Heart right ventricle (tissue), 16 donors: ENCODE data around the gene SNRPE. TPM values are rescaled to one million over a fixed set of nuclear protein-coding genes. Genes with fewer than 3 reads are reported as not detected.
A peak's percentile ranks its signal among the peaks of the same experiment; 100 is the strongest.

Source experiments
- ATAC-seq, 8 donors: fragments of 200-7000 bp; cut with Tn5 transposase; one replicate each; pipeline ENCODE4 v1.9.1; 2020; ENCODE audit warnings: mild to moderate bottlenecking in 8 of 8, moderate library complexity in 8 of 8, moderate number of reproducible peaks in 1 of 8
- DNase-seq, 2 donors: peaks; one replicate each; pipeline ENCODE4 v3.0.0-alpha.2; 2020
- H3K27ac ChIP-seq, 10 donors: fragments of 200-600 bp; sonication (generic) in 2 of 10; one replicate each; pipeline versions ENCODE4 v1.5.0 to v1.8.0; 2020 to 2022; ENCODE audit warnings: mild to moderate bottlenecking in 3 of 10
- H3K27me3 ChIP-seq, 7 donors: fragments of 200-600 bp; one replicate each; pipeline ENCODE4 v1.8.0; 2021 to 2022; ENCODE audit warnings: mild to moderate bottlenecking in 2 of 7
- H3K36me3 ChIP-seq, 9 donors: fragments of 200-600 bp; sonication (generic) in 1 of 9; one replicate each; pipeline versions ENCODE4 v1.5.0 to v1.8.0; 2020 to 2022; ENCODE audit warnings: mild to moderate bottlenecking in 2 of 9
- H3K4me1 ChIP-seq, 9 donors: fragments of 200-600 bp; sonication (generic) in 1 of 9; one replicate each; pipeline versions ENCODE4 v1.5.0 to v1.8.0; 2020 to 2022; ENCODE audit warnings: mild to moderate bottlenecking in 4 of 9
- H3K4me3 ChIP-seq, 10 donors: fragments of 200-600 bp; sonication (generic) in 2 of 10; one replicate each; pipeline versions ENCODE4 v1.5.0 to v1.8.0; 2020 to 2022; ENCODE audit warnings: mild to moderate bottlenecking in 7 of 10, moderate library complexity in 2 of 10
- H3K9me3 ChIP-seq, 11 donors: fragments of 200-600 bp in 10 of 11; sonication (generic) in 2 of 11; one replicate each; pipeline versions ENCODE4 v1.5.0 to v1.8.0; 2013 to 2022; ENCODE audit warnings: mild to moderate bottlenecking in 2 of 11, control low read depth in 1 of 11, moderate library complexity in 1 of 11
- WGBS, 2 donors: extraction: QIAGEN DNeasy Blood & Tissue Kit; methylation state at CpG; one replicate each; pipeline ENCODE4 v1.1.7; 2013; ENCODE audit warnings: inconsistent platforms in 1 of 2; 5-methylcytosine and 5-hydroxymethylcytosine counted together
- intact Hi-C, 10 donors: fragments of 100-400 bp; cut with DNase I; formaldehyde crosslinking; loops; one replicate each; pipeline versions ENCODE4 v1.11.1 to v1.14.2; 2022
- long read RNA-seq, 3 donors: library from polyadenylated mRNA; unstranded; transcript quantifications; one replicate each; pipeline ENCODE4 v2.0.0, GENCODE V29; 2020 to 2021
- polyA plus RNA-seq, 2 donors: library from polyadenylated mRNA; stranded (reverse); fragments of 200-250 nt; gene quantifications; one replicate each; pipeline ENCODE4 v1.2.3, GENCODE V29; 2013
- total RNA-seq, 10 donors: library from RNA; stranded (reverse); fragmentation: NEBNext Ultra II Directional in 3 of 10; extraction: Animal tissue kit (Norgen Biotek cat#: 25700) in 3 of 10; gene quantifications; one replicate each; pipeline versions ENCODE4 v1.2.1 to v1.2.4, GENCODE V29; 2021 to 2023
- TF ChIP-seq, protein P1 (sequence below), 9 donors: fragments of 200-600 bp; sonication (generic) in 2 of 9; IDR thresholded peaks; one replicate each; pipeline versions ENCODE4 v1.5.0 to v1.8.0; 2021 to 2022; ENCODE audit warnings: antibody characterized with exemption in 9 of 9, mild to moderate bottlenecking in 5 of 9, moderate library complexity in 1 of 9
- donor health status: Arrhythmogenic right ventricular cardiomyopathy.
- donor health status: ischemic (EF 13 %, LVEDD 7.1; RV severe dilation, severe dysfunction).
- donor health status: healthy with polysubstance abuse.
- donor health status: DM: no; HTN: yes; CAD: no.
- donor health status: DM: no; HTN: no; CAD: no.
- donor health status: ischemic (EF 25% LVEDD 6.9; RV normal size, moderate dysfunction).
- donor health status: ischemic (EF 25% LVEDD 5.7; RV mildly dilated, moderate dysfunction).
- donor health status: healthy.
- donor health status: DM: yes; HTN: yes; CAD: no.
- donor health status: Ischemic cardiomyopathy.
- donor health status: ischemic (EF 35%, LVEDD 5.7; RV mildly dilated, moderate dysfunction).
- donor health status: nonischemic (EF 11% LVEDD 7.7; RV severe dilation, severe dysfunction).
- donor health status: DM: yes; HTN: yes; CAD: no.
- donor health status: PGD.
- donor health status: ischemic (EF 29% LVEDD 5.4; RV normal size, mild dysfunction).
- donor health status: nonischemic (EF 23%, LVEDD 6.1; RV moderate dilation, normal function).

SNRPE gene
- 10 to 100 TPM; 41.6 to 70.6 (median 50.4) TPM for total RNA-seq
- 100 to 1,000 TPM in 1 of 2 donors, 10 to 100 TPM in 1; 33.1 to 118 TPM for polyA plus RNA-seq
- long read RNA-seq, donor 1, transcript SNRPE-202 (5 exons, 942 nt) = major isoform, 12 of 13 reads
- long read RNA-seq, donor 1, partial matches to known transcripts = 1 of 13 reads
- long read RNA-seq, donor 1, other reads (novel, unspliced or antisense) = 0 of 13 reads
- long read RNA-seq, donor 2, transcript SNRPE-202 (5 exons, 942 nt) = major isoform, 27 of 32 reads
- long read RNA-seq, donor 2, partial matches to known transcripts = 0 of 32 reads
- long read RNA-seq, donor 2, other reads (novel, unspliced or antisense) = 4 of 32 reads
- long read RNA-seq, donor 3, transcript SNRPE-202 (5 exons, 942 nt) = major isoform, 7 of 8 reads
- long read RNA-seq, donor 3, partial matches to known transcripts = 0 of 8 reads
- long read RNA-seq, donor 3, other reads (novel, unspliced or antisense) = 1 of 8 reads

DNA sequence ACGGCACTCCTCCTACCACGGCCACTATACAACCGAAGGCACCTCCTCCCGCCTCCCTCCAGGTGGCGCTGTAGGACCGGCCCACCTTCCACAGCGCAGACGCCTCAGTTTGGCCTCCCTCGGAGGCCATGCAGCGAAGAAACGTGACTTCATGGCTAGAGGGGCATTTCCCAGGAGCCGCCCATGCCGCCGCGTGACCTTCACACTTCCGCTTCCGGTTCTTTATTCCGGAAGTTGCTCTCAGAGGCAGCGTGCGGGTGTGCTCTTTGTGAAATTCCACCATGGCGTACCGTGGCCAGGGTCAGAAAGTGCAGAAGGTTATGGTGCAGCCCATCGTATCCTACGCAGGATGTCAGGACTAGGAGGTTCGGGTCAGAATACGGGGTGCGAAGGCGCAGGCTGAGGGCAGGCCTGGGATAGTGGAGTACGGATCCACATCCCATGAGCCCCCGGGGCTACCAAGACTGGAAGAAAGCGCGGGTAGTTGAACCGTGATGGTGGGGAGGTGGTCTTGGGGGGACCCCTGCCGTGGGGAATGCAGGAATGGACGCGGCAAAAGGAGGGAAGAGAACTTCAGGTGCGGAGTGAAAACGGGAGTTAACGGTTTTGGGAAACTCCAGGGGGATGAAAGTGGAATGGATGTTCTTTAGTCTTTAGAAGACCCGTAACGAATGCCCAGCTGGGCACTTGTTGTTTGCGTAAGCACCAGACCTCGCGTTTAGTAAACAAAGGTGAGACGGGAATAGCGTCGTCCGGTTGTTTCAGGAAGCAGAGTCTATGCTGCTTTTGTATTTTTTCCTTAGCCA is at the start of gene SNRPE:
Gene SNRPE, plus strand, starts transcription at position 221 of the 806 bp plus-strand sequence. Its CDS starts 61 bp downstream, at position 282.
- ATAC-seq (peak; percentile 98 to 99 (median 99)), DNase-seq (peak; percentile 94 to 96)
- TF ChIP-seq, protein P1, sequence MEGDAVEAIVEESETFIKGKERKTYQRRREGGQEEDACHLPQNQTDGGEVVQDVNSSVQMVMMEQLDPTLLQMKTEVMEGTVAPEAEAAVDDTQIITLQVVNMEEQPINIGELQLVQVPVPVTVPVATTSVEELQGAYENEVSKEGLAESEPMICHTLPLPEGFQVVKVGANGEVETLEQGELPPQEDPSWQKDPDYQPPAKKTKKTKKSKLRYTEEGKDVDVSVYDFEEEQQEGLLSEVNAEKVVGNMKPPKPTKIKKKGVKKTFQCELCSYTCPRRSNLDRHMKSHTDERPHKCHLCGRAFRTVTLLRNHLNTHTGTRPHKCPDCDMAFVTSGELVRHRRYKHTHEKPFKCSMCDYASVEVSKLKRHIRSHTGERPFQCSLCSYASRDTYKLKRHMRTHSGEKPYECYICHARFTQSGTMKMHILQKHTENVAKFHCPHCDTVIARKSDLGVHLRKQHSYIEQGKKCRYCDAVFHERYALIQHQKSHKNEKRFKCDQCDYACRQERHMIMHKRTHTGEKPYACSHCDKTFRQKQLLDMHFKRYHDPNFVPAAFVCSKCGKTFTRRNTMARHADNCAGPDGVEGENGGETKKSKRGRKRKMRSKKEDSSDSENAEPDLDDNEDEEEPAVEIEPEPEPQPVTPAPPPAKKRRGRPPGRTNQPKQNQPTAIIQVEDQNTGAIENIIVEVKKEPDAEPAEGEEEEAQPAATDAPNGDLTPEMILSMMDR (IDR thresholded peaks at IDR 0.05) = peak; percentile 83 to 98 (median 97)
- 0 to 1% methylated on average over 48 of the region's 48 CpGs for WGBS, 2 donors
- Histone ChIP-seq H3K4me3 (peak within 1 kb of the TSS; percentile 43 to 90 (median 82)), H3K9me3 (no peaks in the 10 kb centered on the region), H3K27ac (peak within 1 kb of the TSS in 9 of 10 donors; percentile 49 to 85 (median 70)), H3K36me3 (peaks cover 0 to 41% (median 22%) of the 10 kb centered on the region in 9 donors), H3K27me3 (no peaks in the 10 kb centered on the region), H3K4me1 (peaks cover 8 to 27% (median 16%) of the 10 kb centered on the region in 9 donors)
- intact Hi-C loops = loop anchor here in 6 of 10 donors (1.0 to 10.0 kb wide), 9 partner anchors 213 to 503 kb away; no protein-coding TSS in a partner anchor

DNA sequence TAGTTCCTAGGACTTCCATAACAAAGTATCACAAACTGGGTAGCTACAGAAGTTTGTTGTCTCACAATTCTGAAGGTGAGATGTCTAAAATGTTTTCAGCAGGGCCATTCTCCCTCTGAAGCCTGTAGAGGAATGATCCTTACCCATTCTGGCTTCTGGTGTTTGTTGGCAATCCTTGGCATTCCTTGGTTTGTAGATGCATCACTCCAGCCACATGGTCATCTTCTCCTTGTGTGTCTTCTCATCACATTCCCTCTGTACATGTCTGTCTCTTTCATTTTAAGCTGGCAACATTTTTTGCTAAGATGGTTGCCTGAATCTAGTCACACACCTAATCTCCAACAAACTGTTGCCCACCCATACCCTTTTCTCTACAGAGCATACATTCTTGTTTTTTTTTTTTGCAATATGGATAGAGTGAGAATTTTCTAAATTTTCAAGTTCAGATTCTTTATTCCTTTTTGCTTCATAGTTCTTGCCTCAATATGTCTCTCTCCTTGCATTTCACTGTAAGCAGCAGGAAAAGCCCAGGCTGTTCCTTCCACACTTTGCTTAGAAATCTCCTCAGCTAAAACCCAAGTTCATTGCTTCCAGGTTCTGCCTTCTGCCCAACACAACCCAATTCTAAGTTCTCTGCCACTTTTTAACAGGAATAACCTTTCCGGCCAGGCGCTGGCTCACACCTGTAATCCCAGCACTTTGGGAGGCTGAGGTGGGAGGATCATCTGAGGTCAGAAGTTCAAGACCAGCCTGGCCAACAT is 47.6 kb upstream of the SNRPE start:
- Histone ChIP-seq H3K4me1 (peaks cover 0 to 5% (median 0%) of the 10 kb centered on the region in 9 donors), H3K27me3 (no peaks in the 10 kb centered on the region), H3K36me3 (peaks cover 0 to 95% (median 35%) of the 10 kb centered on the region in 9 donors), H3K9me3 (no peaks in the 10 kb centered on the region), H3K27ac (no peak overlapping the region), H3K4me3 (no peak overlapping the region)
- TF ChIP-seq, protein P1 (IDR thresholded peaks at IDR 0.05) = no peak
- intact Hi-C loops = no loop called here
- no peak for ATAC-seq
- WGBS, 2 donors = 98% methylated on average over 2 of the region's 2 CpGs
- no peak for DNase-seq

DNA sequence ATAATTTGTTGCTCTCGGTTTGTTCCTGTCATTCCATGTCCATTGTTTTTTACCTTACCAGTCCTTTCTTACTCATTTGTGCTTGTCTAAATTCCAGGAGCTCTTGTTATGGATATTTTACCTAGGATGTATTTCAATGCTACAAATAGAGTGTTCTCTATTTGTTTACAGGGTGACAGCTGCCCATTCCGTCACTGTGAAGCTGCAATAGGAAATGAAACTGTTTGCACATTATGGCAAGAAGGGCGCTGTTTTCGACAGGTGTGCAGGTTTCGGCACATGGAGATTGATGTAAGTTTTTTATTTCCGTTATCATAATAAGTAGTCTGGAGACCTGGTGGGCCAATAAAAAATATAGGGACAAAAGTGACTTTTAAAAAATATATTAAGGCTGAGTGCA is 43.0 kb upstream of the SNRPE start:
- Histone ChIP-seq H3K27ac (no peak overlapping the region), H3K9me3 (no peaks in the 10 kb centered on the region), H3K4me1 (peaks cover 0 to 8% (median 0%) of the 10 kb centered on the region in 9 donors), H3K4me3 (no peak overlapping the region), H3K27me3 (no peaks in the 10 kb centered on the region), H3K36me3 (peaks cover 0 to 100% (median 71%) of the 10 kb centered on the region in 9 donors)
- ATAC-seq (no peak), DNase-seq (no peak)
- TF ChIP-seq, protein P1 (IDR thresholded peaks at IDR 0.05) = no peak
- WGBS, 2 donors = 88 to 93% methylated on average over 6 of the region's 6 CpGs
- intact Hi-C loops = no loop called here
